IPS DF 4.7 (cell line): Measurements from ENCODE around the gene RAMAC.
"Not testable (repeated sequence)": the region's sequence is repeated elsewhere in the genome, so short reads cannot be mapped to it uniquely, and the experiment has no call there.

ENCODE experiments used
- DNase-seq: peaks from one replicate; pipeline ENCODE4 v3.0.0-alpha.2; 2013; ENCODE audit warnings: low spot score; ENCODE audit errors: extremely low read depth

The RAMAC gene

GRCh38 chr15:83012636-83013035 is 26.6 kb downstream of the RAMAC start:
- no peak for DNase-seq

GRCh38 chr15:83014205-83014653 is 28.2 kb downstream of the RAMAC start:
- DNase-seq, result no peak

DNA sequence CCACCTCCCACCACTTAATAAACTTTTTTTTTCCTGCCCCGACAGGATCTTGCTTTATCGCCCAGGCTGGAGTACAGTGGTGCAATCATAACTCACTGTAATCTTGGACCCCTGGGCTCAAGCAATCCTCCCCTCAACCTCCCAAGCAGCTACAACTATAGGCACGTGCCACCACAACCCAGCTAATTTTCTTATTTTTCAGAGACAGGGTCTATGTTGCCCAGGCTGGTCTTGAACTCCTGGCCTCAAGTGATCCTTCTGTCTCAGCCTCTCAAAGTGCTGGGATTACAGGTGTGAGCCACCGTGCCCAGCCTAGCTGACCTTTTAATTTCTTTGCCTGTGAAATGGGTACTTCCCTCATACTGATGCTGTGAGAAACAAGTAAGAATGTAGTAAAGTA is 29.4 kb downstream of the RAMAC start:
- no peak for DNase-seq

- DNase-seq, result no peak
Measured at GRCh38 chr15:83016906-83017305, 30.9 kb downstream of the RAMAC start.

- DNase-seq, result no peak
Measured at GRCh38 chr15:83018436-83018835, 32.4 kb downstream of the RAMAC start.

DNA sequence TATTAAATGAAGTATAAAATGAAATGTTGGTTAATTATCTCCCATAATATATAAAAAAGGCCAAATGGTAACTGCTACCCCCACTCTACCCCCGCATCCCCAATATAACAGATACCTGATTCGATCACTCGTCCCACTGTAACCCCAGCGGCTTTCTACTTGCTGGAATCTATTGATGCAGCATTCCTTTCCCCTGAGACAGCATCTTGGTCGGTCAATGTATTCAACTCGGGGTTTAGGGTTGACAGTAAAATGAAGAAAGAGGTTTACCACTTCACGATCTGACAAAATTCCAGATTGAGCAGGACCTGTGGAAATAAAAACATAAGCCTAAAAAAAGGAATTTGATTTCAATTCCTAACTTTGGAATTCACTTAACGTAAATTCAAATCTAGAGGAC is 44.0 kb downstream of the RAMAC start:
- DNase-seq, result no peak

DNA sequence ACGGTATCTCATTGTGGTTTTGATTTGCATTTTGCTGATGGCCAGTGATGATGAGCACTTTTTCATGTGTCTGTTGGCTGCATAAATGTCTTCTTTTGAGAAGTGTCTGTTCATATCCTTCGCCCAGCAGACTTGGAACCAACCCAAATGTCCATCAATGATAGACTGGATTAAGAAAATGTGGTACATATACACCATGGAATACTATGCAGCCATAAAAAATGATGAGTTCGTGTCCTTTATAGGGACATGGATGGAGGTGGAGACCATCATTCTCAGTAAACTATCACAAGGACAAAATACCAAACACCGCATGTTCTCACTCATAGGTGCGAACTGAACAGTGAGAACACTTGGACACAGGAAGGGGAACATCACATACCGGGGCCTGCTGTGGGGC is 45.2 kb downstream of the RAMAC start:
- not testable (repeated sequence) for DNase-seq

DNA sequence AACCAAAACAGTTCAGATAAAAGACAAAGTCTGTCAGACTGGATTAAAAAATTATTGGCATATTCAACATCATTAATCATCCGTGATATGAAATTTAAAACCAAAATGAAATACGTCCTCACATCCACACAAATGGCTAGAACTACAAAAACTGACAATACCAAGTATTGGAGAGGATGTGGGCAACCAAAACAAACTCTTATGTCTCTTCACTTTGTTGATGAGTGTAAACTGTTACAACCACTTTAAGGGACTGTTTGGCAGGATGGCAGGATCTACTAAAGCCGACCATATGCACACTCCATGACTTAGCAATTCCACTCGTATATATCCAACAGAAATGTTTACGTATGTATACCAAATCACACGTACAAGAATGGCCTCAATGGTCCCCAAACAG is 50.2 kb downstream of the RAMAC start:
- DNase-seq, result no peak

DNA sequence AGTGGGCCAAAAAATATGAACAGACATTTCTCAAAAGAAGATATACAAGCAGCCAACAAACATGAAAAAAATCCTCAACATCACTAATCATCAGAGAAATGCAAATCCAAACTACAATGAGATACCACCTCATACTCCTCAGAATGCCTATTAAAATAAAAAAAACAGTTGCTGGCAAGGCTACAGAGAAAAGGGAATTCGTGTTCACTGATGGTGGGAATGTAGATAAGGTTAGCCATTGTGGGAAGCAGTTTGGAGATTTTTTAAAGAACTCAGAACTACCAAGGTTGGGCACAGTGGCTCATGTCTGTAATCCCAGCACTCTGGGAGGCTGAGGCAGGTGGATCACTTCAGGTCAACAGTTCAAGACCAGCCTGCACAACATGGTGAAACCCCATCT is 53.2 kb downstream of the RAMAC start:
- DNase-seq, result no peak
